HepG2 (cell line): ENCODE data around the gene GRIN3B. TPM values are rescaled to one million over a fixed set of nuclear protein-coding genes. Genes with fewer than 3 reads are reported as not detected.

Experiments used
- HOXA5 ChIP-seq: sonication (generic); formaldehyde crosslinking; IDR thresholded peaks from 2 replicates; pipeline ENCODE4 v1.4.0; 2020; ENCODE audit warnings: missing genetic modification reagents
- KLF16 ChIP-seq, 2 experiments: sonication (generic) in 1 of 2; formaldehyde crosslinking in 1 of 2; IDR thresholded peaks; 2 replicates each; pipeline versions ENCODE4 v1.6.1 to v1.8.0; 2016 to 2023; ENCODE audit warnings: missing genetic modification reagents in 2 of 2, missing compliant biosample characterization in 1 of 2
- KMT2B ChIP-seq: IDR thresholded peaks from 2 replicates; pipeline ENCODE4 v1.6.1; 2016; ENCODE audit warnings: missing genetic modification reagents, missing compliant biosample characterization
- SUZ12 ChIP-seq: fragments of 150-350 bp; IDR thresholded peaks from 2 replicates; pipeline ENCODE4 v1.6.1; 2014; ENCODE audit warnings: low read depth, low read length
- ZBTB40 ChIP-seq, 2 experiments: fragments of 450-650 bp in 1 of 2; sonication (generic) in 1 of 2; formaldehyde crosslinking in 1 of 2; IDR thresholded peaks; 2 replicates each; pipeline versions ENCODE4 v1.6.1 to v1.8.0; 2016 to 2022; ENCODE audit warnings: antibody characterized with exemption in 1 of 2, mild to moderate bottlenecking in 1 of 2, missing genetic modification reagents in 1 of 2
- ZNF503 ChIP-seq: sonication (generic); formaldehyde crosslinking; IDR thresholded peaks from 2 replicates; pipeline ENCODE4 v1.4.0; 2020; ENCODE audit warnings: missing genetic modification reagents
- polyA plus RNA-seq, 8 experiments: library from polyadenylated mRNA; depleted of rRNA in 3 of 8; stranded (reverse) in 7 of 8; unstranded in 1 of 8; fragments of >200 nt; fragmentation: Illumina TruSeq in 4 of 8; extraction: Trizol in 4 of 8; gene quantifications; 2 replicates each; pipeline versions ENCODE4 v1.2.1 to v1.2.3, GENCODE V29; 2011 to 2016; ENCODE audit warnings: low read depth in 4 of 8, missing spikeins in 1 of 8, mixed read lengths in 1 of 8; ENCODE audit not compliant: insufficient read depth in 1 of 8
- total RNA-seq, 5 experiments: library from RNA; depleted of rRNA; stranded (reverse); fragments of >200 nt; fragmentation: Illumina TruSeq; extraction: Trizol; gene quantifications; 2 replicates each; pipeline ENCODE4 v1.2.3, GENCODE V29; 2016; ENCODE audit warnings: low read depth in 1 of 5
- TF ChIP-seq, protein P1 (sequence below): sonication (generic); formaldehyde crosslinking; IDR thresholded peaks from 2 replicates; pipeline ENCODE4 v1.4.0; 2020; ENCODE audit warnings: missing genetic modification reagents, borderline replicate concordance
- TF ChIP-seq, protein P2 (sequence below): sonication (generic); IDR thresholded peaks from 2 replicates; pipeline ENCODE4 v1.6.1; 2016; ENCODE audit warnings: low read depth, borderline replicate concordance

Gene GRIN3B
- total and polyA plus RNA-seq, 2 of the 13 experiments (the other 11 are each of a cell fraction or from before 2014, with no cell fraction given) = 0.07 to 0.20 TPM

- peak in 1 of 2 experiments; percentile 43; a peak in 1 of 4 replicates for TF ChIP-seq KLF16 (CRISPR knock-in tag; IDR thresholded peaks at IDR 0.05)
- TF ChIP-seq ZNF503 (CRISPR knock-in tag) = no peak
- TF ChIP-seq ZBTB40 (IDR thresholded peaks at IDR 0.05) = no peak
- no peak for TF ChIP-seq ZBTB40 (CRISPR knock-in tag; IDR thresholded peaks at IDR 0.05)
- no peak for TF ChIP-seq KMT2B
- TF ChIP-seq, protein P1, sequence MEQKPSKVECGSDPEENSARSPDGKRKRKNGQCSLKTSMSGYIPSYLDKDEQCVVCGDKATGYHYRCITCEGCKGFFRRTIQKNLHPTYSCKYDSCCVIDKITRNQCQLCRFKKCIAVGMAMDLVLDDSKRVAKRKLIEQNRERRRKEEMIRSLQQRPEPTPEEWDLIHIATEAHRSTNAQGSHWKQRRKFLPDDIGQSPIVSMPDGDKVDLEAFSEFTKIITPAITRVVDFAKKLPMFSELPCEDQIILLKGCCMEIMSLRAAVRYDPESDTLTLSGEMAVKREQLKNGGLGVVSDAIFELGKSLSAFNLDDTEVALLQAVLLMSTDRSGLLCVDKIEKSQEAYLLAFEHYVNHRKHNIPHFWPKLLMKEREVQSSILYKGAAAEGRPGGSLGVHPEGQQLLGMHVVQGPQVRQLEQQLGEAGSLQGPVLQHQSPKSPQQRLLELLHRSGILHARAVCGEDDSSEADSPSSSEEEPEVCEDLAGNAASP = no peak
- TF ChIP-seq, protein P2, sequence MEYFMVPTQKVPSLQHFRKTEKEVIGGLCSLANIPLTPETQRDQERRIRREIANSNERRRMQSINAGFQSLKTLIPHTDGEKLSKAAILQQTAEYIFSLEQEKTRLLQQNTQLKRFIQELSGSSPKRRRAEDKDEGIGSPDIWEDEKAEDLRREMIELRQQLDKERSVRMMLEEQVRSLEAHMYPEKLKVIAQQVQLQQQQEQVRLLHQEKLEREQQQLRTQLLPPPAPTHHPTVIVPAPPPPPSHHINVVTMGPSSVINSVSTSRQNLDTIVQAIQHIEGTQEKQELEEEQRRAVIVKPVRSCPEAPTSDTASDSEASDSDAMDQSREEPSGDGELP = no peak
- no peak for TF ChIP-seq SUZ12
- TF ChIP-seq HOXA5 (CRISPR knock-in tag) = no peak
Observed at GRCh38 chr19:1025960-1026782, 26.0 kb downstream of the GRIN3B start, which contains the start of gene CNN2 (continued).
